ENCODE measurements around the gene SCML2. TPM values are rescaled to one million over a fixed set of nuclear protein-coding genes. Genes with fewer than 3 reads are reported as not detected.
"Not testable (repeated sequence)": the region's sequence is repeated elsewhere in the genome, so short reads cannot be mapped to it uniquely, and the experiment has no call there.

SCML2 gene
- total RNA-seq, 6 experiments from 2014 or later, result 0.48 to 1.3 (median 0.82) TPM

DNA sequence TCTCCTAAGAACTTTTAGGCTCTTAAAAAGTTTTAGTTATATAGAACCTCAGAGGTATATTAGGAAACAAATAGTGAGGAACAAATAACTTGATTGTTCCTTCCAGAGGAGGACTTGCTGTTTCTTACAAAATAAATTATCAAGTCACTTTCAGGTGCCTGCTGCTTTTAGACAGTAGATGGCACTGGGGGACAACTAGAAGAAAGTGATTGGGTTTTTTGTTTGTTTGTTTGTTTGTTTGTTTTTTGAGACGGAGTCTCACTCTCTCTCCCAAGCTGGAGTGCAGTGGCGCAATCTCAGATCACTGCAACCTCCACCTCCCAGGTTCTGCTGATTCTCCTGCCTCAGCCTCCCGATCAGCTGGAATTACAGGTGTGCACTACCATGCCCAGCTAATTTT lies 35.5 kb upstream of the SCML2 start:
- H3K36me3 ChIP-seq, result no peaks in the 10 kb centered on the region
- no peak for DNase-seq
- H3K9me3 ChIP-seq, result no peaks in the 10 kb centered on the region
- no peak overlapping the region for H3K4me3 ChIP-seq
- H3K4me1 ChIP-seq, result peaks cover 0 to 2% (median 0%) of the 10 kb centered on the region in 4 donors
- TF ChIP-seq POLR2A (IDR thresholded peaks at IDR 0.05), result no peak
- TF ChIP-seq, protein P1, sequence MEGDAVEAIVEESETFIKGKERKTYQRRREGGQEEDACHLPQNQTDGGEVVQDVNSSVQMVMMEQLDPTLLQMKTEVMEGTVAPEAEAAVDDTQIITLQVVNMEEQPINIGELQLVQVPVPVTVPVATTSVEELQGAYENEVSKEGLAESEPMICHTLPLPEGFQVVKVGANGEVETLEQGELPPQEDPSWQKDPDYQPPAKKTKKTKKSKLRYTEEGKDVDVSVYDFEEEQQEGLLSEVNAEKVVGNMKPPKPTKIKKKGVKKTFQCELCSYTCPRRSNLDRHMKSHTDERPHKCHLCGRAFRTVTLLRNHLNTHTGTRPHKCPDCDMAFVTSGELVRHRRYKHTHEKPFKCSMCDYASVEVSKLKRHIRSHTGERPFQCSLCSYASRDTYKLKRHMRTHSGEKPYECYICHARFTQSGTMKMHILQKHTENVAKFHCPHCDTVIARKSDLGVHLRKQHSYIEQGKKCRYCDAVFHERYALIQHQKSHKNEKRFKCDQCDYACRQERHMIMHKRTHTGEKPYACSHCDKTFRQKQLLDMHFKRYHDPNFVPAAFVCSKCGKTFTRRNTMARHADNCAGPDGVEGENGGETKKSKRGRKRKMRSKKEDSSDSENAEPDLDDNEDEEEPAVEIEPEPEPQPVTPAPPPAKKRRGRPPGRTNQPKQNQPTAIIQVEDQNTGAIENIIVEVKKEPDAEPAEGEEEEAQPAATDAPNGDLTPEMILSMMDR (IDR thresholded peaks at IDR 0.05), result peak in 1 of 4 donors; percentile 11
- 42% methylated on average over 3 of the region's 3 CpGs for WGBS (ENCODE audit: insufficient coverage, low coverage, low lambda C conversion rate, missing lambda C conversion rate)
- no peak overlapping the region for H3K27ac ChIP-seq
- no peaks in the 10 kb centered on the region for H3K27me3 ChIP-seq
- intact Hi-C loops (cut with DNase I), result loop anchor here (10.0 kb wide), 2 partner anchors 945 to 955 kb away; partner anchors contain the start of gene PDHA1 (in 1 of the 2)
- ATAC-seq, result no peak

DNA sequence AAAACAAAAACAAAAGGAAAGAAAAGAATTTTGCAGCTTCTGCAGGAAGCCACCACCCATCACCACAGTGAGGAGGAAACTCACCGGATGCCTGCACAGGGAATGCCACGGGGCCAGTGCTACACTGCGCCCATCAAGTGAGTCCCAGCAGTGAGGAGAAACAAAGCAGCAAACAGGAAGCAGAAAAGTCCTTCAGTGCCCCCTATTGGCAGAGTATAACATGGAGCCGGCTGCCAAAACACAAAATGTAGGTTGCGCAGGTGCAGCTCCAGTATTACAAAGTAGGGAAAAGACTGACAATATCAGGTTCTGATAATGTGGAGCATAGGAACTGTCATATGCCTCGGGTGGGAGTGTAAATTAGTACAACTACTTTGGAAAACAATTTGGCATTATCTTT lies 23.3 kb upstream of the SCML2 start:
- Histone ChIP-seq H3K27me3 (no peaks in the 10 kb centered on the region), H3K27ac (no peak overlapping the region), H3K4me3 (no peak overlapping the region), H3K36me3 (no peaks in the 10 kb centered on the region), H3K9me3 (no peaks in the 10 kb centered on the region), H3K4me1 (no peaks in the 10 kb centered on the region)
- intact Hi-C loops (cut with DNase I), result no loop called here
- no peak for TF ChIP-seq POLR2A (IDR thresholded peaks at IDR 0.05)
- TF ChIP-seq, protein P1 (IDR thresholded peaks at IDR 0.05), result peak; percentile 28 to 59 (median 46)
- DNase-seq (no peak), ATAC-seq (peak; percentile 69 to 75 (median 70))
- WGBS (ENCODE audit: insufficient coverage, low coverage, low lambda C conversion rate, missing lambda C conversion rate), result 19% methylated on average over 6 of the region's 6 CpGs

DNA sequence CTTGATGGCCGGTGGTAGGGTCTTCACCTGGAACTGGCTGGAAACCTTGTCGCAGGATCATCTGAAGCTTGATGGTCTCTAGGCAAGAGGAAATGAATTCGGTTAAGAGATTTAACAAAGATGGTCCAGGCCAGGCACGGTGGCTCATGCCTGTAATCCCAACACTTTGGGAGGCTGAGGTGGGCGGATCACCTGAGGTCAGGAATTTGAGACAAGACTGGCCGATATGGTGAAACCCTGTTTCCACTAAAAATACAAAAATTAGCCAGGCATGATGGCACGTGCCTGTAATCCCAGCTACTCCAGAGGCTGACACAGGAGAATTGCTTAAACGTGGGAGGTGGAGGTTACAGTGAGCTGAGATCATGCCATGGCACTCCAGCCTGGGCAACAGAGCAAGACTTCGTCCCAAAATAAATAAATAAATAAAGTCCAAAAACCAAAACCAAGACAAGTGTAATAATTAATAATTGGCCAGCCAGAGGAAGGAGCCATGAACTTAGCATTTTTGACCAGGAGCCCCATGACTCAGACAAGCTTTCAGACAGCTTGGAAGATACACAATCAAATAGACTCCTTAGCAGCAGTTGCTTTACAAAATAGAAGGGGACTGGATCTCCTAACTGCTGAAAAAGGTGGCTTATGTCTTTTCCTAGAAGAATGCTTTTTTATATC lies 20.8 kb upstream of the SCML2 start:
- H3K4me1 ChIP-seq; H3K27me3 ChIP-seq; intact Hi-C loops (cut with DNase I): not testable (repeated sequence)

DNA sequence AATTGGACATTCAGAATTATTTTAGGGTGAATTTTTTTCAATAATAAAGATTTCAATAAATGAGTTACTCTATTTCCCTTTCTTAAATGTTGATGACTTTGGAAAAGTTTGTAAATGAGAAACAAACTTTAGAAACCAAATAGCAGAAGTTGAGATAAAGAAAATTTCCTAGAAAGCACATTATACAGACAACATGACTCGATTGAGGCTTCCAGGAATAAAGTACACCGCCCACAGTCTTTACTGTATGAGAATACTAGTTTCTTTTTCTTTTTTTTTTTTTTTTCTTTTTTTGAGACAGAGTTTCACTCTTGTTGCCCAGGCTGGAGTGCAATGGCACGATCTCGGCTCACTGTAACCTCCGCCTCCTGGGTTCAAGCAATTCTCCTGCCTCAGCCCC lies 14.6 kb upstream of the SCML2 start:
- not testable (repeated sequence) for H3K27me3 ChIP-seq, H3K4me3 ChIP-seq, H3K27ac ChIP-seq, DNase-seq, ATAC-seq, H3K9me3 ChIP-seq, H3K36me3 ChIP-seq, H3K4me1 ChIP-seq
- intact Hi-C loops (cut with DNase I), result loop anchor here in 1 of 2 donors (10.0 kb wide), 1 partner anchor 434 kb away; no protein-coding TSS in a partner anchor
- WGBS (ENCODE audit: insufficient coverage, low coverage, low lambda C conversion rate, missing lambda C conversion rate), result 42% methylated on average over 2 of the region's 5 CpGs

More for the DNA sequence above, 20.8 kb upstream of the SCML2 start:
- not testable (repeated sequence) for DNase-seq, H3K27ac ChIP-seq, H3K9me3 ChIP-seq, H3K4me3 ChIP-seq, ATAC-seq, H3K36me3 ChIP-seq
- WGBS (ENCODE audit: insufficient coverage, low coverage, low lambda C conversion rate, missing lambda C conversion rate), result 44% methylated on average over 5 of the region's 9 CpGs

DNA sequence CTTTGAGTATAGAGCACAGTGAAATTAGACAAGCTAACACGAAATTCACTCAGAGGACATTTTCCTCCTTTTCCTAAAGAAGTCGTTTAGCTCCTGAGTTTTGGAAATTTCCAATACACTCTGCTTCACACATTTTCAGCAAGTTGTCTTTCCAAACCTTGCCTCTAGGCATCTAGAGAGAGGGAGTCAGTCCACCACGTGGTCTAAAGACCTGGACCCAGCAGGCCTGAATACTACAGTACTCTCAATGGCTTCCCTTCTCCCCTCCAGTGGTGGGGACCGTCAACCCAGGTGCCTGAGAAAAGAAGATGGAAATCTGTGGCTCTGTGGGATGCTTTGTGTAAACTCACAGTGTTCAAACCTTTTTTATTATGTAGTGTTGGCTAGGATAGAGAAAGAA lies 13.9 kb upstream of the SCML2 start:
- H3K27me3 ChIP-seq, result no peaks in the 10 kb centered on the region
- H3K36me3 ChIP-seq, result no peaks in the 10 kb centered on the region
- TF ChIP-seq POLR2A (IDR thresholded peaks at IDR 0.05), result no peak
- TF ChIP-seq, protein P1 (IDR thresholded peaks at IDR 0.05), result no peak
- 40% methylated on average over 4 of the region's 4 CpGs for WGBS (ENCODE audit: insufficient coverage, low coverage, low lambda C conversion rate, missing lambda C conversion rate)
- intact Hi-C loops (cut with DNase I), result loop anchor here in 1 of 2 donors (10.0 kb wide), 1 partner anchor 434 kb away; no protein-coding TSS in a partner anchor
- H3K27ac ChIP-seq, result no peak overlapping the region
- ATAC-seq, result no peak
- DNase-seq, result no peak
- H3K9me3 ChIP-seq, result no peaks in the 10 kb centered on the region
- H3K4me3 ChIP-seq, result no peak overlapping the region
- H3K4me1 ChIP-seq, result no peaks in the 10 kb centered on the region
